Measurements from ENCODE around the gene ACYP1.

DNA sequence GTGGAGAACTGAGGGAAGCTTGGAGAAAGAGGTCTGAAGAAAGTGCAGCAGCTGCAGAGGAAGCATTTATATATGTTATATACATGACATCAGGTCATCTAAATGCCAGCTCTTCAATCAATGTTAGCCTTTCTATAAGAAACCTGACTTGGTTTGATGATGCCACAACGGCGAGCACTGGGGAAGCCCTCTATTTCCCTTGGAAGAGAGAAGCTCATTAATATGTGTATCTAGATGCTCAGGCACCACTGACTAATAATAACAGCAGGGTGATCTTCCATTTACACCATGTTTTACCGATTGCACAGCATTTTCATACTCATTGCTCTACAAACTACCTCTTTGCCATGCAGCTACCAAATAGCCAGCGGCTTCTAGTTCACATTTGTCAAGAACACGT, 811 bp downstream of the ACYP1 start:
- TF ChIP-seq NCOA5 (CRISPR knock-in tag; IDR thresholded peaks at IDR 0.05) (no peak), MED1 (CRISPR knock-in tag; IDR thresholded peaks at IDR 0.05) (no peak), HMG20A (CRISPR knock-in tag; IDR thresholded peaks at IDR 0.05; ENCODE audit: borderline replicate concordance) (no peak), SIN3A (IDR thresholded peaks at IDR 0.05; ENCODE audit: borderline replicate concordance, low read depth, low read length) (no peak), RFX1 (IDR thresholded peaks at IDR 0.05) (no peak), MEIS2 (CRISPR knock-in tag; IDR thresholded peaks at IDR 0.05) (no peak), SMC3 (IDR thresholded peaks at IDR 0.05; ENCODE audit: low read length) (no peak), KAT2B (IDR thresholded peaks at IDR 0.05; ENCODE audit: borderline replicate concordance, low read depth, low read length) (no peak), GATAD1 (CRISPR knock-in tag; IDR thresholded peaks at IDR 0.05) (no peak), EZH2 (conservative IDR thresholded peaks at IDR 0.05; ENCODE audit: low read depth, low read length) (no peak)
- TF ChIP-seq, protein P1, sequence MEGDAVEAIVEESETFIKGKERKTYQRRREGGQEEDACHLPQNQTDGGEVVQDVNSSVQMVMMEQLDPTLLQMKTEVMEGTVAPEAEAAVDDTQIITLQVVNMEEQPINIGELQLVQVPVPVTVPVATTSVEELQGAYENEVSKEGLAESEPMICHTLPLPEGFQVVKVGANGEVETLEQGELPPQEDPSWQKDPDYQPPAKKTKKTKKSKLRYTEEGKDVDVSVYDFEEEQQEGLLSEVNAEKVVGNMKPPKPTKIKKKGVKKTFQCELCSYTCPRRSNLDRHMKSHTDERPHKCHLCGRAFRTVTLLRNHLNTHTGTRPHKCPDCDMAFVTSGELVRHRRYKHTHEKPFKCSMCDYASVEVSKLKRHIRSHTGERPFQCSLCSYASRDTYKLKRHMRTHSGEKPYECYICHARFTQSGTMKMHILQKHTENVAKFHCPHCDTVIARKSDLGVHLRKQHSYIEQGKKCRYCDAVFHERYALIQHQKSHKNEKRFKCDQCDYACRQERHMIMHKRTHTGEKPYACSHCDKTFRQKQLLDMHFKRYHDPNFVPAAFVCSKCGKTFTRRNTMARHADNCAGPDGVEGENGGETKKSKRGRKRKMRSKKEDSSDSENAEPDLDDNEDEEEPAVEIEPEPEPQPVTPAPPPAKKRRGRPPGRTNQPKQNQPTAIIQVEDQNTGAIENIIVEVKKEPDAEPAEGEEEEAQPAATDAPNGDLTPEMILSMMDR (CRISPR knock-in tag; IDR thresholded peaks at IDR 0.05), result no peak
- TF ChIP-seq, protein P2, sequence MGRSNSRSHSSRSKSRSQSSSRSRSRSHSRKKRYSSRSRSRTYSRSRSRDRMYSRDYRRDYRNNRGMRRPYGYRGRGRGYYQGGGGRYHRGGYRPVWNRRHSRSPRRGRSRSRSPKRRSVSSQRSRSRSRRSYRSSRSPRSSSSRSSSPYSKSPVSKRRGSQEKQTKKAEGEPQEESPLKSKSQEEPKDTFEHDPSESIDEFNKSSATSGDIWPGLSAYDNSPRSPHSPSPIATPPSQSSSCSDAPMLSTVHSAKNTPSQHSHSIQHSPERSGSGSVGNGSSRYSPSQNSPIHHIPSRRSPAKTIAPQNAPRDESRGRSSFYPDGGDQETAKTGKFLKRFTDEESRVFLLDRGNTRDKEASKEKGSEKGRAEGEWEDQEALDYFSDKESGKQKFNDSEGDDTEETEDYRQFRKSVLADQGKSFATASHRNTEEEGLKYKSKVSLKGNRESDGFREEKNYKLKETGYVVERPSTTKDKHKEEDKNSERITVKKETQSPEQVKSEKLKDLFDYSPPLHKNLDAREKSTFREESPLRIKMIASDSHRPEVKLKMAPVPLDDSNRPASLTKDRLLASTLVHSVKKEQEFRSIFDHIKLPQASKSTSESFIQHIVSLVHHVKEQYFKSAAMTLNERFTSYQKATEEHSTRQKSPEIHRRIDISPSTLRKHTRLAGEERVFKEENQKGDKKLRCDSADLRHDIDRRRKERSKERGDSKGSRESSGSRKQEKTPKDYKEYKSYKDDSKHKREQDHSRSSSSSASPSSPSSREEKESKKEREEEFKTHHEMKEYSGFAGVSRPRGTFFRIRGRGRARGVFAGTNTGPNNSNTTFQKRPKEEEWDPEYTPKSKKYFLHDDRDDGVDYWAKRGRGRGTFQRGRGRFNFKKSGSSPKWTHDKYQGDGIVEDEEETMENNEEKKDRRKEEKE (IDR thresholded peaks at IDR 0.05), result no peak
- TF ChIP-seq, protein P3, sequence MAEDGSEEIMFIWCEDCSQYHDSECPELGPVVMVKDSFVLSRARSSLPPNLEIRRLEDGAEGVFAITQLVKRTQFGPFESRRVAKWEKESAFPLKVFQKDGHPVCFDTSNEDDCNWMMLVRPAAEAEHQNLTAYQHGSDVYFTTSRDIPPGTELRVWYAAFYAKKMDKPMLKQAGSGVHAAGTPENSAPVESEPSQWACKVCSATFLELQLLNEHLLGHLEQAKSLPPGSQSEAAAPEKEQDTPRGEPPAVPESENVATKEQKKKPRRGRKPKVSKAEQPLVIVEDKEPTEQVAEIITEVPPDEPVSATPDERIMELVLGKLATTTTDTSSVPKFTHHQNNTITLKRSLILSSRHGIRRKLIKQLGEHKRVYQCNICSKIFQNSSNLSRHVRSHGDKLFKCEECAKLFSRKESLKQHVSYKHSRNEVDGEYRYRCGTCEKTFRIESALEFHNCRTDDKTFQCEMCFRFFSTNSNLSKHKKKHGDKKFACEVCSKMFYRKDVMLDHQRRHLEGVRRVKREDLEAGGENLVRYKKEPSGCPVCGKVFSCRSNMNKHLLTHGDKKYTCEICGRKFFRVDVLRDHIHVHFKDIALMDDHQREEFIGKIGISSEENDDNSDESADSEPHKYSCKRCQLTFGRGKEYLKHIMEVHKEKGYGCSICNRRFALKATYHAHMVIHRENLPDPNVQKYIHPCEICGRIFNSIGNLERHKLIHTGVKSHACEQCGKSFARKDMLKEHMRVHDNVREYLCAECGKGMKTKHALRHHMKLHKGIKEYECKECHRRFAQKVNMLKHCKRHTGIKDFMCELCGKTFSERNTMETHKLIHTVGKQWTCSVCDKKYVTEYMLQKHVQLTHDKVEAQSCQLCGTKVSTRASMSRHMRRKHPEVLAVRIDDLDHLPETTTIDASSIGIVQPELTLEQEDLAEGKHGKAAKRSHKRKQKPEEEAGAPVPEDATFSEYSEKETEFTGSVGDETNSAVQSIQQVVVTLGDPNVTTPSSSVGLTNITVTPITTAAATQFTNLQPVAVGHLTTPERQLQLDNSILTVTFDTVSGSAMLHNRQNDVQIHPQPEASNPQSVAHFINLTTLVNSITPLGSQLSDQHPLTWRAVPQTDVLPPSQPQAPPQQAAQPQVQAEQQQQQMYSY (CRISPR knock-in tag; IDR thresholded peaks at IDR 0.05), result no peak
- TF ChIP-seq, protein P4, sequence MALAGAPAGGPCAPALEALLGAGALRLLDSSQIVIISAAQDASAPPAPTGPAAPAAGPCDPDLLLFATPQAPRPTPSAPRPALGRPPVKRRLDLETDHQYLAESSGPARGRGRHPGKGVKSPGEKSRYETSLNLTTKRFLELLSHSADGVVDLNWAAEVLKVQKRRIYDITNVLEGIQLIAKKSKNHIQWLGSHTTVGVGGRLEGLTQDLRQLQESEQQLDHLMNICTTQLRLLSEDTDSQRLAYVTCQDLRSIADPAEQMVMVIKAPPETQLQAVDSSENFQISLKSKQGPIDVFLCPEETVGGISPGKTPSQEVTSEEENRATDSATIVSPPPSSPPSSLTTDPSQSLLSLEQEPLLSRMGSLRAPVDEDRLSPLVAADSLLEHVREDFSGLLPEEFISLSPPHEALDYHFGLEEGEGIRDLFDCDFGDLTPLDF (CRISPR knock-in tag; IDR thresholded peaks at IDR 0.05), result no peak

Measured in HepG2 (cell line).